ENCODE measurements around the gene OR1F1.

GRCh38 chr16:3157229-3158025 lies 30.6 kb upstream of the OR1F1 start:
- no peak for TF ChIP-seq POLR2AphosphoS5 (IDR thresholded peaks at IDR 0.05)
- TF ChIP-seq POLR2A (IDR thresholded peaks at IDR 0.05): no peak
- no peak for TF ChIP-seq CTCF (IDR thresholded peaks at IDR 0.05)

All from sigmoid colon (tissue), 4 donors.